LNCAP (cell line): ENCODE data around the gene RAB25.

Source experiments
- CTCF ChIP-seq: fragments of 450-650 bp; IDR thresholded peaks from 2 replicates; pipeline ENCODE4 v1.5.1; 2017; ENCODE audit warnings: mild to moderate bottlenecking

The RAB25 gene

GRCh38 chr1:156062189-156062588, 1.2 kb downstream of the RAB25 start:
- no peak for TF ChIP-seq CTCF

GRCh38 chr1:156063997-156064285, 3.0 kb downstream of the RAB25 start:
- no peak for TF ChIP-seq CTCF

- no peak for TF ChIP-seq CTCF
Measured at GRCh38 chr1:156064615-156065014, 3.7 kb downstream of the RAB25 start.

- no peak for TF ChIP-seq CTCF
Measured at GRCh38 chr1:156065212-156065611, 4.3 kb downstream of the RAB25 start.

GRCh38 chr1:156065871-156066270, 4.9 kb downstream of the RAB25 start:
- TF ChIP-seq CTCF, result no peak

- no peak for TF ChIP-seq CTCF
Measured at GRCh38 chr1:156067262-156067661, 6.3 kb downstream of the RAB25 start.

- TF ChIP-seq CTCF, result no peak
Measured at GRCh38 chr1:156069490-156070455, 8.8 kb downstream of the RAB25 start.
